GM19035 (cell line): ENCODE measurements around the gene IDH1.
A peak's percentile ranks its signal among the peaks of the same experiment; 100 is the strongest.
"Not testable (repeated sequence)": the region's sequence is repeated elsewhere in the genome, so short reads cannot be mapped to it uniquely, and the experiment has no call there.

Experiments used
- ATAC-seq: cut with Tn5 transposase; IDR thresholded peaks from one replicate; pipeline ENCODE4 v1.9.1; 2021; ENCODE audit not compliant: unreplicated experiment

Gene IDH1

DNA sequence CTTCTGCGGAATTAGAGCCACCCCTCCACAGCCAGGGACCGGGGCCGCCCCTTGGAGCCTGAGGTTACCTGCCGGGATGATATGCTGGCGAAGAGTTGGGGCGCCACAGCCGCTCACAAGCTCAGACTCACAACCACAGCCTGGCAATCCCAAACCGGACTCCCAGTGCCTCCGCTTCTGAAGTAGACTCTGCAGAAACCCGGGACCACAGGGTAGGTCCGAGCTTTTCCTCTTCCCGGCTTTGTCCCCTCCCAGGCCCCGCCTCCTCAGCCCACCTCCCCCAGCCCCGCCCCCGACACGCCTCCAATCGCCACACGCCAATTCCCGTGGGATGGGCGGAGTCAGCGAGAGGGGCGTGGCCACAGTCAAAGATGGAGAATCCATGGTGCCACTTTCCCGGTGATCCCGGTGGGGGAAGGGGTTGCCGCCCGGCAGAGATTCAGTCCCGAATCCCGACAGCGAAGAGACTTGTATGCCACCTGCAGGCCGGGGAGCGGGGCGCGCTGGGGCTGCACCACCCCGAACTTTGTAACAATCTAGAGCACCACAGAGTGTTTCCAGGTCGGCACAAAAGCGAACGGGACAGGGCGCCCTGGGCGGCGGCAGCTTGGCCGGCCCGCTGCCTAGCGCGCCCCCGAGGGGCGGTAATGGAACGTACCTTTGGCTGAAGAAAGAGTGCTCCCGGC lies at the start of gene IDH1:
TSS of gene IDH1 (minus strand) at position 201 of the 686 bp plus-strand sequence. CDS start 3,520 bp downstream, outside the sequence.
- ATAC-seq, result peak; percentile 63

- ATAC-seq, result no peak
These were observed 49.3 kb upstream of the IDH1 start for GRCh38 chr2:208304157-208304556.

- ATAC-seq, result no peak
These were observed 46.2 kb upstream of the IDH1 start for GRCh38 chr2:208300847-208301618.

DNA sequence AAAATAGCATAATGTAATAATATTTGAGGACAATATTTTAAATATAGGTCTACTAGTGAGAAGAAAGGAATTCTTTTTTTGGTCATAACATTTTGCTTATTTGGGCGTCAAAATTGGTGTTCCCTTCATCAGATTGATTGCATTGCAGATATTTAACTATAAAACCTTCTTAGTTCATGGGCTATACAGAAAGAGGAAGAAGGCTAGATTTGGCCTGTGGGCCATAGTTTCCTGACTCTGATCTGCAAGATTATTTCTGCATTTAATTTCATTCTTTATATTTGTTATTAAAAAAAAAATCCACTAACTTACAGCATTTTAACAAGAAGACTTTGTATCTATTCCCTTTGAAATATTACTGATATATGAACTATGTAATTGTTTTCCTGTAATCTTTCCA lies 43.1 kb upstream of the IDH1 start:
- ATAC-seq, result no peak

GRCh38 chr2:208296610-208297009 lies 41.7 kb upstream of the IDH1 start:
- no peak for ATAC-seq

DNA sequence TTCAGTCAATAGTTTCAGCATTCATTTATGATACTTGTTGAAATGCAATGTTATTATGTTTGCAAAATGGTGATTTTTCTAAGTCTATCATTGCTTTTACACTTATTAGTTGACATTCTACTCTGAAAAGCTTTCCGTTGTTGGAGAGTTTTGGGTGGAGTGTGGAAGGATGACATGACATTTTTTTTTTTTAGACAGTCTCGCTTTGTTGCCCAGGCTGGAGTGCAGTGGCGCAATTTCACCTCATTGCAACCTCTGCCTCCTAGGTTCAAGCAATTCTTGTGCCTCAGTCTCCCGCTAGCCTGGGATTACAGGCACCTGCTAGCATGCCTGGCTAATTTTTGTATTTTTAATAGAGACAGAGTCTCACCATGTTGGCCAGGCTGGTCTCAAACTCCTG lies 41.0 kb upstream of the IDH1 start:
- no peak for ATAC-seq

GRCh38 chr2:208294482-208295024 lies 39.7 kb upstream of the IDH1 start:
- peak; percentile 48 for ATAC-seq

- ATAC-seq, result no peak
These were observed 31.0 kb upstream of the IDH1 start for GRCh38 chr2:208285853-208286252.

DNA sequence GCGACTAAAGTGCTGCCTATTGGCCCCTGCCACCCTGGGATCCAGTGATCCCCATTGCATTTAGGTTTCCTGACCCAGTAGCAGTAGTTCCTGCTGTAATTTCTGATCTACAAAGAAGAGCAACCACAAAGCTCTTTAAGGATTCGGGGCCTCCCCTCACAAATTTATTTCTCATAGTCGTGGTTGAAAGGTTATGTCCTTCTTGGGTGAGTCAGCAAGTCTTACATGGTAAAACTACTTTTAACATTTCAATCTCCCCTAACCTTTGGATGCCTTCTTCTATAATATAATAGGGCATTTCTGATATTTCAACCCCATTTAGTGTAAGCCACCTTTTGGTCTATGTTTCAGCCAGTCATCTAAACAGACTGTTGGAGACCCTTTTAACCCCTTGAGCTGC lies 26.1 kb upstream of the IDH1 start:
- ATAC-seq, result peak; percentile 64

DNA sequence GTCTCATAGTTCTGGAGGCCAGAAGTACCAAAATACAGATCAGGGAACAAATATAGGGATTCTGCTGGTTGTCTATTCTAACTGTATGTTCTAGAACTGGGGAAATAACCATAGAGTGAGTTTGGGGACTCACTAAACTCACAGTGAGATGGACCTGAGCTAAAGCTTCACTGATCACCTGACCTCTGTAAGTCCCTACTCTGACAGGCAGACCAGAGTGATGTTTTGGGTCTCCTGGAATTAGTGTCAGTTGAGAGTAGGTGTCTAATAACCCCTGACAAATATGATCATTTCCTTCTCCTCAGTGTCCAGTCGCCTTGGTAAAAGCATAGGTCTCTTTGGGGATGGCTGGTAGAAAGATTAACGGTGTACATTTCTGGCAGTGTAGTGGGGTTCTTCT lies 25.4 kb upstream of the IDH1 start:
- ATAC-seq, result no peak

DNA sequence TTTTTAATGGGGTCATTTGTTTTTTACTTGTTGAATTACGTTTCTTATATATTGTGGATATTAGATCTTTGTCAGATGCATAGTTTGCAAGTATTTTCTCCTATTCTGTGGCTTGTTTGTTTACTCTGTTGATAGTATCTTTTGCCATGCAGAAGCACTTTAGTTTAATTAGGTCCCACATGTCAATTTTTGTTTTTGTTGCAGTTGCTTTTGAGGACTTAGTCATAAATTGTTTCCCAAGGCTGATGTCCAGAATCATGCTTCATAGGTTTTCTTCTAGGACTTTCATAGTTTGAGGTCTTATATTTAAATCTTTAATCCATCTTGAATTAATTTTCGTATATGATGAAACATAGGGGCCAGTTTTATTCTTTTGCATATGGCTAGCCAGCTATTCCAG lies 24.4 kb upstream of the IDH1 start:
- no peak for ATAC-seq

DNA sequence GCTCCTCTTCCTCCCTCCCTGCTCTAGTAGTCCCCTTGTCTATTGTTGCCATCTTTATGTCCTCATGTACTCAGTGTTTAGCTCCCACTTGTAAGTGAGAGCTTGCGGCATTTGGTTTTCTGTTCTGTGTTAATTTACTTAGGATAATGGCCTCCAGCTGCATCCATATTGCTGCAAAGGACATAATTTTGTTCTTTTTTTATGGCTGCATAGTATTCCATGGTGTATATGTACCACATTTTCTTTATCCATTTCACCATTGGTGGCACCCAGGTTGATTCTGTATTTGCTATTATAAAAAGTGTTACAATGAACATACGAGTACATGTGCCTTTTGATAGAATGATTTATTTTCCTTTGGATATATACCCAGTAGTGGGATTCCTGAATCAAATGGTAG lies 23.7 kb upstream of the IDH1 start:
- no peak for ATAC-seq

DNA sequence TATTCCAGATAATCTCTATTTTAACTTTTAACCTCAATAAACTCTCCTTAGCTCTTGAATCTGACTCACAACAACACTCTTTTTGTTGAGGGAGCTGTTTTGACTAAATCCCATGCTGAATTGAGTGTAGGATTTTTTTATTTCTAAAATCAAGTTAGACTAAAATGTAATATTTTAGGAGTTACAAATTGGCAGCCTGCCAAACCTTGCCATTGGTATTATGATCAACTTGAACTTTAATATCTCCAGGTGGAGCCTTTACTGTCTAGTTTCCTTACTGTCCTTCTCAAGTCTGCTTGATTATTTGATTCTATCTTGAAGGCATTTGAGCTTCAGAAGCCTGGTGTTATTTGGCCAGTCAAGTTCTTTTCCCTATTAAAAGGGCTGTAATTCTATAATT lies 19.9 kb upstream of the IDH1 start:
- no peak for ATAC-seq

- ATAC-seq, result no peak
These were observed 14.2 kb upstream of the IDH1 start for GRCh38 chr2:208269091-208269490.

- ATAC-seq, result no peak
These were observed 13.5 kb upstream of the IDH1 start for GRCh38 chr2:208268156-208268952.

DNA sequence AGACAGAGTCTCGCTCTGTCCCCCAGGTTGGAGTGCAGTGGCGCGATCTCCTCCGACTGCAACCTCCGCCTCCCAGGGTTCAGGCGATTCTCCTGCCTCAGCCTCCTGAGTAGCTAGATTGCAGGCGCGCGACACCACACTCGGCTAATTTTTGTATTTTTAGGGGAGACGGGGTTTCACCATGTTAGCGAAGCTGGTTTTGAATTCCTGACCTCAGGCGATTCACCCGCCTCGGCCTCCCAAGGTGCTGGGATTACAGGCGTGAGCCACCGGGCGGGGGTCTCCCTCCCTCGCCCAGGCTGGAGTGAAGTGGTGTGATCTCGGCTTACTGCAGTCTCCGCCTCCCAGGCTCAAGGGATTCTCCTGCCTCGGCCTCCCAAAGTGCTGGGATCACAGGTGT lies 12.7 kb upstream of the IDH1 start:
- ATAC-seq, result not testable (repeated sequence)

- ATAC-seq, result no peak
These were observed 12.1 kb upstream of the IDH1 start for GRCh38 chr2:208266936-208267335.

DNA sequence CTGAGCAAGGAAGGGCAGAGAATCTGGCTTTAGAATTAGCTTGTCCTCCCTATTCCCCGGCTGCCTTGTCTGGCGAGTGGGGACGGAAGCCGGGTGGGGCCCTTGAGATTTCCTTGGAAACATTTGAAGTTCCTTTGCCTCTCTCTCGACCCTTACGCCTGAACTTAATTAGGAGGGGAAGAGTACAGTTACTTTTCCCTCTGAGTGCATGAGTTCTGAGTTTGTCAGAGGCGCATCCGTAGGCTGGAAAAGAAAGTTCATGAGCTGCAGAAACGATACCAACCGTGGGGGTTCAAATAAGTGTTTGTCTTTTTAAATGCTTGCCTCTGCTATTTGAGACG lies 11.7 kb upstream of the IDH1 start:
- peak; percentile 6 for ATAC-seq

DNA sequence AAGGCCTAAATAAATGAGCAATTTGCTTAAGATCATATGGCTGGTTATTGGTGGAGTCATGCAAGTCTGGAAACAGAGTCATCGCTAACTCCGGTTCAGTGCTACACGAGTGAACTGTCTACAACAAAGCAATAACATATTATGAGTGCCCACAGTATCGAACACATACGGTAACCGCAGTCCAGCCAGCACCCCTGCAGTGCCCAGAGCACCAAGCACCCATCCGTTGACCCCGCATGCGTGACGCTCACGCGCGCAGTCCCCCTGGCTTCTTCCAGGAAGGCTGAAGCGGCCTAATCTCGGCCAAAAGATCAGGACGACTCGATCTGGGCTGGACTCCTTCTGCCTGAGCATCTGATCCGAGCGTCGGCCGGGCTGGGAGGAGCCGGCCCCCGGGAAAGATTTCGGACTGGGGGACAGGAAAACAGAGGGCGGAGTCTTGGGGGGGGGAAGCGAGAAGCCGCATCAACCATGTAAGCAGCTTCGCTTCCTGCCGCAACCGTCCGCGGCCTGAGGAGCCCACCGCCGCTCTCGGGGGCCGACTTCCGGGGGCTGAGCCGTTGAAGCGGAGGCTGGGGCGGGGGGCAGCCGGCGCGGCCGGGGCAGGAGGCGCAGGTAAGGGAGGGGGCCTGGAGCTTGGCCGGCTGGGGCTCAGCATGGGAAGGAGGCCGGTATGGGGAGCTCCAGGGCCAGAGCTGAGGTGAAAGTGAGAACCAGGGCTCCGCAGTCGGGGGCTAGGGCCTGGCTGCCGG lies 11.1 kb upstream of the IDH1 start, which contains the start of gene PIKFYVE:
TSS of gene PIKFYVE (plus strand) at position 455 of the 752 bp plus-strand sequence. CDS start 5,265 bp downstream, outside the sequence.
- peak; percentile 87 for ATAC-seq

DNA sequence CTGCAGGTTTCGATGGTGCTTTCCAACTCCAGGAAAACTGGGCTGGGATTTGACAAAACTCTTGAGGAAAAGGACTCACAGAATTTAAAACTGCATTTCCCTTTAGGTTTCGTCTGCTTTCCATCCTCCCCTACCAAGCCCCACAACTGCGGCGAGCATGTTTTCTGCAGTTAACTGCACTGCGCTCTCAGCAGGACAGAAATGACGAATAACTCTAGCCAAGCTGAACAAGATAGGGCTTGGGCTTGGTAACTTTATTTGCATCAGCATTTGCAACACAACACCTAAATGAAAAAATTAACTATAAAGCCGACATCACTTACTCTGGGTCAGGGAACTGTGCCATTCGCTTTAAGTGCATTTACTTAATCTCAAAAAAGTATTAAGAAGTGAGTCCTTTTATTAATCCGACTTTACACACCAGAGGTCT lies 10.5 kb upstream of the IDH1 start:
- ATAC-seq, result peak; percentile 41
